Parathyroid adenoma (tissue), 2 donors: ENCODE data around the gene ABCF1.
A peak's percentile ranks its signal among the peaks of the same experiment; 100 is the strongest.

ENCODE experiments used
- H2AFZ ChIP-seq: fragments of 300-600 bp; sonication (generic); one replicate; pipeline ENCODE4 v1.7.0; 2017; ENCODE audit warnings: antibody characterized with exemption, mild to moderate bottlenecking
- H3K27ac ChIP-seq: fragments of 300-600 bp; sonication (generic); one replicate; pipeline ENCODE4 v1.7.0; 2017
- H3K27me3 ChIP-seq: fragments of 300-600 bp; sonication (generic); one replicate; pipeline ENCODE4 v1.7.0; 2017; ENCODE audit warnings: low read length; ENCODE audit not compliant: control insufficient read depth, insufficient read depth
- H3K36me3 ChIP-seq: fragments of 300-600 bp; sonication (generic); one replicate; pipeline ENCODE4 v1.7.0; 2017; ENCODE audit warnings: low read length; ENCODE audit not compliant: control insufficient read depth, insufficient read depth
- H3K4me1 ChIP-seq: fragments of 300-600 bp; sonication (generic); one replicate; pipeline ENCODE4 v1.7.0; 2017; ENCODE audit warnings: control low read depth
- H3K4me2 ChIP-seq: fragments of 300-600 bp; sonication (generic); one replicate; pipeline ENCODE4 v1.7.0; 2017; ENCODE audit warnings: low read length
- H3K4me3 ChIP-seq: fragments of 300-600 bp; sonication (generic); one replicate; pipeline ENCODE4 v1.7.0; 2017; ENCODE audit warnings: low read depth, low read length
- H3K79me2 ChIP-seq: fragments of 300-600 bp; sonication (generic); one replicate; pipeline ENCODE4 v1.7.0; 2017; ENCODE audit warnings: control low read depth
- H3K9ac ChIP-seq: fragments of 300-600 bp; sonication (generic); one replicate; pipeline ENCODE4 v1.7.0; 2017; ENCODE audit warnings: mild to moderate bottlenecking
- H3K9me3 ChIP-seq: fragments of 300-600 bp; sonication (generic); one replicate; pipeline ENCODE4 v1.7.0; 2017; ENCODE audit warnings: low read length; ENCODE audit not compliant: control insufficient read depth
- TF ChIP-seq, protein P1 (sequence below): fragments of 300-600 bp; sonication (generic); IDR thresholded peaks from one replicate; pipeline ENCODE4 v1.7.0; 2017; ENCODE audit warnings: antibody characterized with exemption, mild to moderate bottlenecking
- donor health status: primary hyperparathyroidism.

ABCF1 gene

GRCh38 chr6:30544666-30545272, 26.5 kb upstream of the ABCF1 start:
- Histone ChIP-seq H3K4me3 (no peak overlapping the region), H3K4me1 (no peaks in the 10 kb centered on the region), H3K4me2 (no peak overlapping the region), H3K79me2 (no peaks in the 10 kb centered on the region), H2AFZ (no peak overlapping the region), H3K36me3 (no peaks in the 10 kb centered on the region), H3K27ac (no peak overlapping the region), H3K27me3 (no peaks in the 10 kb centered on the region), H3K9me3 (no peaks in the 10 kb centered on the region), H3K9ac (no peak overlapping the region)
- TF ChIP-seq, protein P1, sequence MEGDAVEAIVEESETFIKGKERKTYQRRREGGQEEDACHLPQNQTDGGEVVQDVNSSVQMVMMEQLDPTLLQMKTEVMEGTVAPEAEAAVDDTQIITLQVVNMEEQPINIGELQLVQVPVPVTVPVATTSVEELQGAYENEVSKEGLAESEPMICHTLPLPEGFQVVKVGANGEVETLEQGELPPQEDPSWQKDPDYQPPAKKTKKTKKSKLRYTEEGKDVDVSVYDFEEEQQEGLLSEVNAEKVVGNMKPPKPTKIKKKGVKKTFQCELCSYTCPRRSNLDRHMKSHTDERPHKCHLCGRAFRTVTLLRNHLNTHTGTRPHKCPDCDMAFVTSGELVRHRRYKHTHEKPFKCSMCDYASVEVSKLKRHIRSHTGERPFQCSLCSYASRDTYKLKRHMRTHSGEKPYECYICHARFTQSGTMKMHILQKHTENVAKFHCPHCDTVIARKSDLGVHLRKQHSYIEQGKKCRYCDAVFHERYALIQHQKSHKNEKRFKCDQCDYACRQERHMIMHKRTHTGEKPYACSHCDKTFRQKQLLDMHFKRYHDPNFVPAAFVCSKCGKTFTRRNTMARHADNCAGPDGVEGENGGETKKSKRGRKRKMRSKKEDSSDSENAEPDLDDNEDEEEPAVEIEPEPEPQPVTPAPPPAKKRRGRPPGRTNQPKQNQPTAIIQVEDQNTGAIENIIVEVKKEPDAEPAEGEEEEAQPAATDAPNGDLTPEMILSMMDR: peak; percentile 77

DNA sequence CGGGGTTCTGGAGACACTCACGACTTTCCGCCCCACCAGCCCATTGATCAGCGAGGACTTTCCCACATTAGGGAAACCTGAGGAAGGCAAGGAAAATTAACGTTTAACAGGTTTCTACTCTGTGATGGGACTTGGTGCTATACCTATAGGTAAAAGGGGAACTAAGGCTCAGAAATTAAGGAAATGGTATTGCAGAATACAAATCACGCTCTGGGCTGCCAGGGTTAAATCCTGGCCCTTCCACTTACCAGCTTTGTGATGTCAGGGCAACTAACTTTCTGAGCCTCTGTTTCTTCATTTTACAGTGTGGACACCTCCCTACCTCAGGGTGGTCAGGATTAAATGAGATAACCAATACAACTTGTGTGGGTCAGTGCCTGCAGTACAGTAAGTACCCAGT, 23.8 kb upstream of the ABCF1 start:
- Histone ChIP-seq H3K4me1 (no peaks in the 10 kb centered on the region), H3K9ac (no peak overlapping the region), H3K79me2 (no peaks in the 10 kb centered on the region), H3K4me2 (no peak overlapping the region), H2AFZ (no peak overlapping the region), H3K27ac (no peak overlapping the region), H3K4me3 (no peak overlapping the region), H3K9me3 (no peaks in the 10 kb centered on the region), H3K27me3 (no peaks in the 10 kb centered on the region), H3K36me3 (no peaks in the 10 kb centered on the region)
- TF ChIP-seq, protein P1: no peak

- no peak overlapping the region for H3K4me3 ChIP-seq
- H3K79me2 ChIP-seq: no peaks in the 10 kb centered on the region
- no peak overlapping the region for H3K4me2 ChIP-seq
- H2AFZ ChIP-seq: no peak overlapping the region
- H3K36me3 ChIP-seq: no peaks in the 10 kb centered on the region
- no peak overlapping the region for H3K27ac ChIP-seq
- no peaks in the 10 kb centered on the region for H3K4me1 ChIP-seq
- H3K27me3 ChIP-seq: no peaks in the 10 kb centered on the region
- no peaks in the 10 kb centered on the region for H3K9me3 ChIP-seq
- no peak overlapping the region for H3K9ac ChIP-seq
- TF ChIP-seq, protein P1: no peak
Measured at GRCh38 chr6:30548375-30548774, 22.9 kb upstream of the ABCF1 start.

- H3K4me3 ChIP-seq: no peak overlapping the region
- no peaks in the 10 kb centered on the region for H3K27me3 ChIP-seq
- no peak overlapping the region for H2AFZ ChIP-seq
- TF ChIP-seq, protein P1: no peak
- peaks cover 8% of the 10 kb centered on the region for H3K4me1 ChIP-seq
- no peak overlapping the region for H3K27ac ChIP-seq
- H3K36me3 ChIP-seq: no peaks in the 10 kb centered on the region
- H3K9me3 ChIP-seq: no peaks in the 10 kb centered on the region
- no peak overlapping the region for H3K9ac ChIP-seq
- H3K79me2 ChIP-seq: no peaks in the 10 kb centered on the region
- no peak overlapping the region for H3K4me2 ChIP-seq
Measured at GRCh38 chr6:30554404-30554803, 16.8 kb upstream of the ABCF1 start.
